SJSA1 (cell line): Measurements from ENCODE around the gene B4GALT1. TPM values are rescaled to one million over a fixed set of nuclear protein-coding genes. Genes with fewer than 3 reads are reported as not detected.
"Not testable (repeated sequence)": the region's sequence is repeated elsewhere in the genome, so short reads cannot be mapped to it uniquely, and the experiment has no call there.

ENCODE experiments used
- DNase-seq, 2 experiments: peaks; one replicate each; pipeline ENCODE4 v3.0.0-alpha.2; 2015 to 2020; ENCODE audit warnings: low spot score in 2 of 2, low read depth in 1 of 2
- H3K27ac ChIP-seq: fragments of 250-450 bp; sonication (Bioruptor Pico); 2 replicates; pipeline ENCODE4 v1.5.1; 2020; ENCODE audit warnings: mild to moderate bottlenecking, moderate library complexity
- H3K27me3 ChIP-seq: fragments of 250-450 bp; sonication (Bioruptor Pico); replicated peaks from 2 replicates; pipeline ENCODE4 v1.5.1; 2020; ENCODE audit warnings: mild to moderate bottlenecking, moderate library complexity
- H3K36me3 ChIP-seq: fragments of 250-450 bp; sonication (Bioruptor Pico); 2 replicates; pipeline ENCODE4 v1.5.1; 2020; ENCODE audit warnings: mild to moderate bottlenecking
- H3K4me1 ChIP-seq: fragments of 250-450 bp; sonication (Bioruptor Pico); replicated peaks from 2 replicates; pipeline ENCODE4 v1.6.1; 2021; ENCODE audit warnings: mild to moderate bottlenecking
- H3K4me3 ChIP-seq: fragments of 250-450 bp; sonication (Bioruptor Pico); 2 replicates; pipeline ENCODE4 v1.5.1; 2020; ENCODE audit warnings: mild to moderate bottlenecking
- H3K9me3 ChIP-seq: fragments of 250-450 bp; sonication (Bioruptor Pico); replicated peaks from 2 replicates; pipeline ENCODE4 v1.5.1; 2020; ENCODE audit warnings: mild to moderate bottlenecking
- total RNA-seq: library from RNA; depleted of rRNA; stranded (reverse); fragments of >200 nt; shearing (Covaris generic); gene quantifications from 2 replicates; pipeline ENCODE4 v1.2.3, GENCODE V29; 2014

Gene B4GALT1
- total RNA-seq, 1 experiment from 2014 or later = 4.7 TPM

DNA sequence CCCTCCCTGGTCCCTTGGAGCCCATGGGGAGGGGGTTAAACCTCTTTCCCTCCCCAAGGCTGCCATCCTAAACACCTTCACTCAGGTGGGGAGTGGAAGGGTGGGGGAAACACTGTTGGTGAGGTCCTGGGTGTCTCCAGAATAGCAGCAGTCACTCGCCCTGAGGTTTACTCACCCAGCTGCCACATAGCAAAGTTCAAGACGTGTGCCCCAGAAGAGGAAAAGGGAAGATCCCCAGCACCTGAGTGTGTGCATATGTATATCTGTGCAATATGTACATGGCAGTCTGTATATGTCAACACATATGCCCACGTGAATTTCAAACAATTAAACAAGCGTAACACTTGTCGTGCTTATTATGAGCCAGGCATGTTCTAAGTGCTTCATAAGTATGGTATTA lies 59.4 kb downstream of the B4GALT1 start:
- DNase-seq = no peak
- Histone ChIP-seq H3K36me3 (no peaks in the 10 kb centered on the region), H3K27ac (no peak overlapping the region), H3K4me1 (no peaks in the 10 kb centered on the region), H3K4me3 (no peak overlapping the region), H3K9me3 (no peaks in the 10 kb centered on the region), H3K27me3 (no peaks in the 10 kb centered on the region)

DNA sequence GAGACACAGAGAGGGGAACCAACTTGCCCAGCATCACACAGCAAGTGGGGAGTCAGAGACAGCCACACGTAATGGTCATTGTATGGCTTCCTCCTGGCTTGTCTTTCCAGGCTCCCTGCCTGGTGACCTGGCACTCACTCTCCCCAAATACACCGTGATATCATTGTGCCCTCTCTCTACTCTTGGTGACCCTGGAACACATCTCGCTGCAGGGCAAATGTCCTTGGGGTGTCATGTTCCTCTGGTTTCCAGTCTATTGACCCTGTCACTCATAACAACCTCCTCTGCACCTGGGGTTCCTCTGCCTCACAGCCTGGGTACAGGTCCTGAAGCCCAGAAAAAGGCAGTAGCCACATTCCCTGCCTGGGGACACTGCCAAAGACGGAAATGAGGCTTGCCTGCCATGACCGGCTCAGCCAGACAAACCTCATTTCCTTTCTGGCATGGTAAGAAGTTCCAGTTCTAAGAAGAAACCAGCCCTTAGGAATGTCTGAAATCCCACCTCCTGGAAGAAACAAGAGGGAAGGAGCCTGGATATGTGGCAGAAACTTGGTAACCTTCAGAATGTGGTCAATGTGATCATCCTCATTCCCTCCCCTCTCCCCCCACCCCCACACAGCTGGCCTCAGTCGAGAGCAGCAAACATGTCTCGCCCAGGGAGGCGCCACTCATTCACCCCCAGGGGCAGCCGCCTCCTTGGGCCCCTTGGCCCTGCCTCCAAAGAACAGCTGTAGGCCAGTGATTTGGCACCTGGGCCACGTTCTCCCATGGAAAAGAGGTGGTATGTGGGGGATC lies 60.1 kb downstream of the B4GALT1 start:
- no peaks in the 10 kb centered on the region for H3K27me3 ChIP-seq
- H3K36me3 ChIP-seq = no peaks in the 10 kb centered on the region
- no peaks in the 10 kb centered on the region for H3K4me1 ChIP-seq
- H3K27ac ChIP-seq = no peak overlapping the region
- no peaks in the 10 kb centered on the region for H3K9me3 ChIP-seq
- no peak overlapping the region for H3K4me3 ChIP-seq
- no peak for DNase-seq

DNA sequence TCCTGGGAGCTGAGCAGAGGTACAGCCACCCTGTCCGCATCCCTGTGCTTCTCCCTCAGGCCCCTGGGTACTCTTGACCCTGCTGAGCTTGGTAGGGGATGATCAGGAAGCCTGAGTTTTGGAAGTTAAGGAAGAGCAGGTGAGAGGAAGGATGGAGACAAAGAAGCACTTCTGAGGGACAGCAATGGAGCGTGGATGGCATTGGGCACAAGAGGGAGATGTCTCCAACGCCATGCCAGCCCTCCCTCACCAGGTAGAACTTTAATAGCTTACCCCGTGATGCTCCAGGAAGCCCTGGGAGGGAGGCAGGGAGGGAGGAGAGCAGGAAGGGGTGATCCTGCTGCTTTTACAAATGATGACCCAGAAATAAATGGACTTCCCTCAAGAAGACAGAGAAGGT lies 60.8 kb downstream of the B4GALT1 start:
- DNase-seq = no peak
- H3K27ac ChIP-seq = no peak overlapping the region
- H3K36me3 ChIP-seq = no peaks in the 10 kb centered on the region
- H3K4me1 ChIP-seq = no peaks in the 10 kb centered on the region; the same call in 1 of the 2 replicates
- H3K27me3 ChIP-seq = no peaks in the 10 kb centered on the region
- H3K9me3 ChIP-seq = no peaks in the 10 kb centered on the region
- H3K4me3 ChIP-seq = no peak overlapping the region

DNA sequence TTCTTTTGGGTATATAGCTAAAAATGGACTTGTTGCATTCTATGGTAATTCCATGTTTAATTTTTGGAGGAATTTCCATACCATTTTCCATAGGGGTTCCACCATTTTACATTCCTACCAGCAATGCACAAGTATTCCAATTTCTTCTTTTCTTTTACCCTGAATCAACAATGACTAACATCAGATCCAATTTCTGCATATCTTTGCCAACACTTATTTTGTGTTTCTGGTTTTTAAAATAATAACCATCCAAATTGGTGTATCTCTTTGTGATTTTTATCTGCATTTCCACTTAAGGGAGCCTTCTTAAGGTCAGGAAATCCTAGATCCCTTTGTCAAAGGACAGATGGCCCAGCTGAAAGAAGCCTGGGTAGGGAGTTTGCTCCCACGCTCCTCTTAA lies 61.2 kb downstream of the B4GALT1 start:
- DNase-seq = no peak
- Histone ChIP-seq H3K36me3 (no peaks in the 10 kb centered on the region), H3K4me3 (no peak overlapping the region), H3K4me1 (no peaks in the 10 kb centered on the region; the same call in 1 of the 2 replicates), H3K9me3 (no peaks in the 10 kb centered on the region), H3K27ac (no peak overlapping the region), H3K27me3 (no peaks in the 10 kb centered on the region)

DNA sequence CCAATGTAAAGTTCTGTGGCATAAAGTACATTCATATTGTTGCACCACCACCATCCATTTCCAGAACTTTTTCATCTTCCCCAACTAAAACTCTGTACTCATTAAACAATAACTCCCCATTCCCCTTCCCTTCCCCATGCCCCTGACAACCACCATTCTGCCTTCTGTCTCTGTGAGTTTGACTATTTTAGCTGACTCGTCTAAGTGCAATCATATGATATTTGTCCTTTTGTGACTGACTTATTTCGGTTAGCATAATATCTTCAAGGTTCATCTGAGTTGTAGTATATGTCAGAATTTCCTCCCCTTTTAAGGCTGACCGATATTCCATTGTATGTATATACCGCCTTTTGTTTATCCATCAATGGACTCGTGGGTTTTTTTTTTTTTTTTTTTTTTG lies 61.6 kb downstream of the B4GALT1 start:
- no peaks in the 10 kb centered on the region for H3K9me3 ChIP-seq

DNA sequence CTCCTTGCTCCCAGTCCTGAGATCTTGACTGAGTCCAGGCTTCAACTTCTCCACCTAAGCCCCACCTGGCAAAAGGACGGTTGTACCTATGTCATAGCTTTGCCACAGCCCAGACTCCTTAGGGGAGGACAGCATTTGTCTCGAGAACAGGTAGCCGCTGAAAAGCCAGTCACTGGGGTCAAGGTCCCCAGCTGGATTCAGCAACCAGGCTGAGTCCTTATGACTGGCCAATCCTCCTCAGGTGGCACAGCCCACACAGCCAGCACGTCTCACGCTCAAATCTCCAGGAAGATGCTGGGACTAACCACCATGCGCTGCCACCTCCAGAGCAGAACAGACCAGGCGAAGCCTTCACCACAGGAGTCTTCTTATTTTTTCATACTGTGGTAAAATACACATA lies 62.7 kb downstream of the B4GALT1 start:
- no peak for DNase-seq
- H3K4me1 ChIP-seq = no peaks in the 10 kb centered on the region; the same call in 1 of the 2 replicates
- no peak overlapping the region for H3K27ac ChIP-seq

More for the DNA sequence above, 61.6 kb downstream of the B4GALT1 start:
- no peaks in the 10 kb centered on the region for H3K36me3 ChIP-seq
- no peak overlapping the region for H3K4me3 ChIP-seq
- no peak overlapping the region for H3K27ac ChIP-seq
- no peaks in the 10 kb centered on the region; the same call in 1 of the 2 replicates for H3K4me1 ChIP-seq
- no peaks in the 10 kb centered on the region for H3K27me3 ChIP-seq
- no peak for DNase-seq

DNA sequence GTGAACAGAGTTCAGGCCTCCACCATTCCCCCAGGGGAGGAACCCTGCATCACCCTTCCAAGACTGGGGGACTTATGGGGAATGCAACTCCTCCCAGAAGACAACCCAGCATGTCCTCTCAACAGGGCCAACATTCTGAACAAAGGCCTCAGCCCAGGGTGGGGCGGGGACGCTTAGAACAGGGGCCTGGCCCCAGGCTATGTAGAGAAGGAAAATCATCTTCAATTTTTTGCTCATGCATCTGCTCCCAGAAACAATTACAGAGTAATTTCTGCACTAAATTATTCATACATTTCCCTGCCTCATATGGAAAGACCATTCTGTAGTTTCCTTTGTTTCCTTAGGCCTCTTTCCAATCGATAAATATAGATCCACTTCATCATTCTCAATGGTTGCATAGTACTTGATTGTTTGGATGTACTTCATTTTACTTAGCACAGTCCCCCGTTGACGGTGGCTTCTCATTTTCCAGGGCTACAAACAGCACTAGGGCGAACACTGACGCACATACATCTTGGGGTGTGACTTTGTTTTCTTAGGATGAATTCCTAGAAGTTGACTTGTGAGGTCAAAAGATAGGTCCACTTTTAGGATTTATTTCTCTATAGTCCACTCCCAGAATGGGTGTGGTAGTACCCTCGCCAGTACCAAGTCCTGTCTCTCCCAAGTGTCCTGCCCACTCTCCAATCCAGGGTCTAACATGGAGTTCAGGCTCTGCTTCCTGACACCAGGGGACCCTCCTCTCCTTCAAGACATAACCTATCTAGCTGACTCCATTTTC lies 63.4 kb downstream of the B4GALT1 start:
- no peaks in the 10 kb centered on the region for H3K27me3 ChIP-seq
- no peak overlapping the region for H3K27ac ChIP-seq
- H3K4me3 ChIP-seq = no peak overlapping the region
- no peaks in the 10 kb centered on the region; the same call in 1 of the 2 replicates for H3K4me1 ChIP-seq
- H3K9me3 ChIP-seq = no peaks in the 10 kb centered on the region
- no peaks in the 10 kb centered on the region for H3K36me3 ChIP-seq
- DNase-seq = no peak

More for the DNA sequence above, 62.7 kb downstream of the B4GALT1 start:
- Histone ChIP-seq H3K4me3 (no peak overlapping the region), H3K36me3 (no peaks in the 10 kb centered on the region), H3K9me3 (no peaks in the 10 kb centered on the region), H3K27me3 (no peaks in the 10 kb centered on the region)

DNA sequence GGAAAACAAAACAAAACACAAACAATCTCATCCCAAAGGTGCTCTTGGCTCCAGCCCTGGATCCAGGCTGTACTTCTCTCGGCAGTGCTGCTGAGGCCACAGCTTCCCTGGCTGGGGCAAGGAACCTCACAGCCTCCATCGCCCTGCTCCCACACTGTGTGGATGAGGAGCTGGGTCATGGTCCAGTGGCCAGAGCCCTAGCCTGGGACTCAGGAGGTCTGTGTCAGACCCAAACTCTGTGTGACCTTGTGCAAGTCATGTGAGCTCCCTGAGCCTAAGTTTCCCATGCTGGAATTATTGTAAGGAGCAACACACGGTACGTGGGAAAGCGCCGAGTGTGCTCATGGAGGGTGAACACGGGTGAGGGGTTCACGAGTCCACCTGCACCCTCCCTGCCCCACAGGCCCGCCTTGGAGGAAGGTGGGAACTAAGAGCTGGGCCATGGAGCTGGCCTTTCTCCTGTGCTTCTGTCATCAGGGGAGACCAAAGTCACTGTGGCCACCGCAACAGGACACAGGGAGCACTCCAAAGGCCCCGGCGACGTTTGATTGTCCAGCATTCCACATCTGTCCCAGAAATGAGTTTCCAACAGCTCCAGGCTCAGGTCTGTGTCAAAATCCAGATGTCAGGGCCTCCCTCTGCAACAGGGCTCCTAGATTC lies 64.5 kb downstream of the B4GALT1 start:
- no peak for DNase-seq
- no peak overlapping the region for H3K27ac ChIP-seq
- no peaks in the 10 kb centered on the region; the same call in 1 of the 2 replicates for H3K4me1 ChIP-seq

DNA sequence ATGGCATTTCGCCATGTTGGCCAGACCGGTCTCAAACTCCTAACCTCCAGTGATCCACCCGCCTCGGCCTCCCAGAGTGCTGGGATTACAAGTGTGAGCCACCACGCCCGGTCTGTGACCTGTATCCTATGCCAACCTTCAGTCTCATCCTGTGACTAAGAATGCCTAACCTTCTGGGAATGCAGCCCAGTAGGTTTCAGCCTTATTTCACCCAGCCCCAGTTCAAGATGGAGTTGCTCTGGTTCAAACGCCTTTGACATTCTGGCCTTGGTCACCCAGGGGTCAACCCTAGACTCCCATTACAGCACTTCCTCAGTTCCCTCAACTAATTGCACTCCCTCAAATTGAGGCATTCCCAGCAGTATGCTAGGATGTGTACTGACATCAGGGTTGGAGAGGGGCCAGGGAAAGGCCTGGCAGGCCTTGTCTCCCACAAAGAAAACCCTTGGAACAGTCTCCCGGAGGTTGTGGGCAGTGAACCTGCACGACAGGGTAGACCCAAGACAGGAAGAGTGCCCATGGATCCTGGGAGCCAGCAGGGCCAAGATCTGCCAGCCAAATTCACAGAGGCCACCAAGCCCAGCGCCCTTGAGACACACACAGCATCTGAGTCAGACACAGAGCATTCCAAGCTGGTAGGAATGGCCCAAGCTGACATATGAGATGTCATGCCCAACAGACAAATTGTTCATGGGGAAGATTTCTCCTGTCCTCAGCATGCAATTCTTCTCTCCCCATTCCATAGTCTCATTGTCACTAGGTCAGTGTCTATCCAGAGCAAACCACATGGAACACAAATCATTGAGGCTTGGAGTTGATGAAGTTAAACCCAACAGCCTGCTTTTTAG lies 65.8 kb downstream of the B4GALT1 start:
- no peaks in the 10 kb centered on the region for H3K27me3 ChIP-seq
- H3K4me3 ChIP-seq = no peak overlapping the region
- H3K4me1 ChIP-seq = no peaks in the 10 kb centered on the region; the same call in 1 of the 2 replicates
- no peaks in the 10 kb centered on the region for H3K9me3 ChIP-seq
- no peak overlapping the region for H3K27ac ChIP-seq
- no peaks in the 10 kb centered on the region for H3K36me3 ChIP-seq
- no peak for DNase-seq

More for the DNA sequence above, 64.5 kb downstream of the B4GALT1 start:
- Histone ChIP-seq H3K27me3 (no peaks in the 10 kb centered on the region), H3K36me3 (no peaks in the 10 kb centered on the region), H3K4me3 (no peak overlapping the region), H3K9me3 (no peaks in the 10 kb centered on the region)

DNA sequence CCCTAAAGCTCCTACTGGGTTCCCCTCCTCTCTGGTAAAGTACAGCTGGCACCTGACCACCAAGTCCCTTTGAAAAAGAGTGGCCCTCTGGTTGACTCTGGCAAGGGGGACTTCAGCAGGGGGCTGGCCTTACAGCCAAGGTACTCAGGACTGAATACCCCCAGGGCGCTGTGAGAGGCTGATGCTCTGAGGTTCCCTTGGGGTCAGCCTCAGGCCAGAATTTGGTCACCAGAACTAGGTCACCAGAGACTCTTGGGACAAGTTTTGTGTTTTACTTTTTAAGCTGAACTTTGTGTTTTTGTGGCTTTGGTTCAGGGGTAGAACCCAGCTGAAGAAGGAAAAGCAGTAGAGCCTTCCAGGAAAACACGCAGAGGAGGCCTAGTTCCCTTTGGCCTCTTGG lies 67.4 kb downstream of the B4GALT1 start:
- H3K9me3 ChIP-seq = no peaks in the 10 kb centered on the region
- no peaks in the 10 kb centered on the region for H3K36me3 ChIP-seq
- no peaks in the 10 kb centered on the region for H3K27me3 ChIP-seq
- no peak overlapping the region for H3K4me3 ChIP-seq
- no peak overlapping the region for H3K27ac ChIP-seq
- DNase-seq = no peak
- H3K4me1 ChIP-seq = no peaks in the 10 kb centered on the region; the same call in 1 of the 2 replicates

DNA sequence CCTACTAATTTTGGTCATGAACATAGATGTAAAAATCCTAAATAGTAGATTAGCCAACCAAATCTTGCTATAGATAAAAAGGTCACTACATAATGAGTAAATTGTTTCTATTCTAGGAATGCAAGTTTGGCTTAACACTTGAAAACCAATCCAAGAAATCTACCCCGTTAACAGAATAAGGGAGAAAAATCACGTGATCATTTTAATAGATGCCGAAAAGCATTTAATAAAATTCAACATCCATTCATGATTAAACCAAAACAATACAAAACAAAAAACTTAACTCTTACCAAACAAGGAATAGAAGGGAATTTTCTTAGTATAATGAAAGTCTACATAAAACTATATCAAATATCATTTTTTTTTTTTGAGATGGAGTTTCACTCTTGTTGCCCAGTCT lies 69.9 kb downstream of the B4GALT1 start:
- Histone ChIP-seq H3K36me3 (no peaks in the 10 kb centered on the region), H3K27me3 (no peaks in the 10 kb centered on the region), H3K4me3 (no peak overlapping the region), H3K4me1 (no peaks in the 10 kb centered on the region; the same call in 1 of the 2 replicates), H3K9me3 (no peaks in the 10 kb centered on the region), H3K27ac (no peak overlapping the region)
- DNase-seq = no peak

DNA sequence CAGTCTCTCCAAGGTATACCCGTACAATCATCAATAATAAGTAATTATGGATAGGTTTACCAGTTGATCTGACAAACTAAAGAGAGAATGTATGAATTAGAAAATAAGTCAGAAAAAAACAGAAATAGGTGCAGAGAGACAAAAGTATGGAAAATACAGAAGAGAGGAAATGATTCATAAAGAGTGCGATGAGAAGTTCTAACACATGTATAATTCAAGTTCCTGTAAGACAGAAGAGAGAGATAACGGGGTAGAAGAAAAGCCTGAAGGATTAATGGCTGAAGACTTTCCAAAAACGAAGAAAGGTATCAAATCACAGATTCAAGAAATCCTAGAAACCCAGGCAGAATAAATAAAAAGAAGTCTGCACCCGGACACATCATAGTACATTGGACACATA lies 74.5 kb downstream of the B4GALT1 start:
- DNase-seq = no peak
- no peaks in the 10 kb centered on the region for H3K27me3 ChIP-seq
- no peaks in the 10 kb centered on the region for H3K4me1 ChIP-seq
- no peak overlapping the region for H3K27ac ChIP-seq
- H3K36me3 ChIP-seq = no peaks in the 10 kb centered on the region
- no peaks in the 10 kb centered on the region for H3K9me3 ChIP-seq
- H3K4me3 ChIP-seq = no peak overlapping the region

DNA sequence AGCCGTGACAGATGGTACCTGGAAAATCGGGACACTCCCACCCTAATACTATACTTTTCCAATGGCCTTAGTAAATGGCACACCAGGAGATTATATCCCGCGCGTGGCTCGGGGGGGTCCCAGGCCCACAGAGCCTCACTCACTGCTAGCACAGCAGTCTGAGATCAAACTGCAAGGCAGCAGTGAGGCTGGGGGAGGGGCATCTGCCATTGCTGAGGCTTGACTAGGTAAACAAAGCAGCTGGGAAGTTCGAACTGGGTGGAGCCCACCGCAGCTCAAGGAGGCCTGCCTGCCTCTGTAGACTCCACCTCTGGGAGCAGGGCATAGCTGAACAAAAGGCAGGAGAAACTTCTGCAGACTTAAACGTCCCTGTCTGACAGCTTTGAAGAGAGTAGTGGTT lies 81.5 kb downstream of the B4GALT1 start:
- not testable (repeated sequence) for H3K27me3 ChIP-seq, H3K36me3 ChIP-seq, H3K27ac ChIP-seq, H3K9me3 ChIP-seq, DNase-seq, H3K4me3 ChIP-seq, H3K4me1 ChIP-seq
